Measurements from ENCODE around the gene FGF16. TPM values are rescaled to one million over a fixed set of nuclear protein-coding genes. Genes with fewer than 3 reads are reported as not detected.

The FGF16 gene
- total RNA-seq, 1 donor from 2014 or later: not detected

DNA sequence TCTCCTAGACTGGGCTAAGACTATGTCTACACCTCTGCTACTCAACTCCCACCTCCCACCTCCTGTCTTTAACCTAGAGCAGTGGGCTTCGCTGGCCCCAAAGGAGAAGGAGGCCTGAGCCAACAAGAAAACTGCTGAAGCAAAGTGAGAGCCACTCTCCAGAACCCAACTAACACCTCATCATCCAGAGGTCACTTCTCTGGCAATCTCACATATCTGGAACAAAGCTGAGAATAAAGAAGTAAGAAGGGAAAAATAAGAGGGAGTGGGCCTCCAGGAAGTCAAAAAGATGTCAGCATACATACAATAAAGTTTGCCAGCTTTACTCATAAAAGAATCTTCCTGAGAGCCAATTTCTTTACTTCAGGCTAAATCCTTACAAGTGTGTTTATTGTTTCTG lies 18.6 kb upstream of the FGF16 start:
- intact Hi-C loops (cut with DNase I): no loop called here
- Histone ChIP-seq H3K27me3 (no peaks in the 10 kb centered on the region), H3K27ac (no peak overlapping the region), H3K36me3 (no peaks in the 10 kb centered on the region), H3K4me1 (no peaks in the 10 kb centered on the region), H3K9me3 (no peaks in the 10 kb centered on the region), H3K4me3 (no peak overlapping the region)
- TF ChIP-seq, protein P1, sequence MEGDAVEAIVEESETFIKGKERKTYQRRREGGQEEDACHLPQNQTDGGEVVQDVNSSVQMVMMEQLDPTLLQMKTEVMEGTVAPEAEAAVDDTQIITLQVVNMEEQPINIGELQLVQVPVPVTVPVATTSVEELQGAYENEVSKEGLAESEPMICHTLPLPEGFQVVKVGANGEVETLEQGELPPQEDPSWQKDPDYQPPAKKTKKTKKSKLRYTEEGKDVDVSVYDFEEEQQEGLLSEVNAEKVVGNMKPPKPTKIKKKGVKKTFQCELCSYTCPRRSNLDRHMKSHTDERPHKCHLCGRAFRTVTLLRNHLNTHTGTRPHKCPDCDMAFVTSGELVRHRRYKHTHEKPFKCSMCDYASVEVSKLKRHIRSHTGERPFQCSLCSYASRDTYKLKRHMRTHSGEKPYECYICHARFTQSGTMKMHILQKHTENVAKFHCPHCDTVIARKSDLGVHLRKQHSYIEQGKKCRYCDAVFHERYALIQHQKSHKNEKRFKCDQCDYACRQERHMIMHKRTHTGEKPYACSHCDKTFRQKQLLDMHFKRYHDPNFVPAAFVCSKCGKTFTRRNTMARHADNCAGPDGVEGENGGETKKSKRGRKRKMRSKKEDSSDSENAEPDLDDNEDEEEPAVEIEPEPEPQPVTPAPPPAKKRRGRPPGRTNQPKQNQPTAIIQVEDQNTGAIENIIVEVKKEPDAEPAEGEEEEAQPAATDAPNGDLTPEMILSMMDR (IDR thresholded peaks at IDR 0.05): no peak
- no peak for TF ChIP-seq POLR2AphosphoS5 (IDR thresholded peaks at IDR 0.05; ENCODE audit: insufficient read depth in 1 of 2, low read depth in 1 of 2)
- TF ChIP-seq POLR2A (IDR thresholded peaks at IDR 0.05): no peak
- DNase-seq (ENCODE audit: extremely low spot score in 2 of 2): no peak

DNA sequence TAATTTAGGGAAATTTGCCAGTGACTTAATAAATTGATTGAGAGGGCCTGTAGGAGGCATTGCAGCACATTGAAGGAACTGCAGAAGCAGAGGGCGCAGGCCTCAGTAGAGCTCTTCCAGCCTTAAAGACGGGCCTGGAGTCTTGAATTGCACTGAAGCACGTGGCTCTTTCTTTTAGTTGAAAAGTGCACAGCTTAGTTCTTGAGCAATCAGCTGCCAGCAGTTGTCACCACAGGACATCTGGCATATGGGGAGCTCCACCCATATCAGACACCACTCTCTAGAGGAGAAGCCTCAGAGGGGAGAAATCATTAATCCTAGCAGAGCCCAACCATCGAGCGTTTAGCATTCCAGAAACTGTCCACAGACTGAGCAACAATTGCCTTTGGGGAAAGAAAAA lies 16.0 kb upstream of the FGF16 start:
- H3K4me3 ChIP-seq: no peak overlapping the region
- H3K27ac ChIP-seq: no peak overlapping the region
- H3K4me1 ChIP-seq: no peaks in the 10 kb centered on the region
- no peak for TF ChIP-seq POLR2A (IDR thresholded peaks at IDR 0.05)
- TF ChIP-seq POLR2AphosphoS5 (IDR thresholded peaks at IDR 0.05; ENCODE audit: insufficient read depth in 1 of 2, low read depth in 1 of 2): no peak
- TF ChIP-seq, protein P1 (IDR thresholded peaks at IDR 0.05): no peak
- intact Hi-C loops (cut with DNase I): no loop called here
- H3K36me3 ChIP-seq: no peaks in the 10 kb centered on the region
- no peaks in the 10 kb centered on the region for H3K27me3 ChIP-seq
- no peak for DNase-seq (ENCODE audit: extremely low spot score in 2 of 2)
- no peaks in the 10 kb centered on the region for H3K9me3 ChIP-seq

DNA sequence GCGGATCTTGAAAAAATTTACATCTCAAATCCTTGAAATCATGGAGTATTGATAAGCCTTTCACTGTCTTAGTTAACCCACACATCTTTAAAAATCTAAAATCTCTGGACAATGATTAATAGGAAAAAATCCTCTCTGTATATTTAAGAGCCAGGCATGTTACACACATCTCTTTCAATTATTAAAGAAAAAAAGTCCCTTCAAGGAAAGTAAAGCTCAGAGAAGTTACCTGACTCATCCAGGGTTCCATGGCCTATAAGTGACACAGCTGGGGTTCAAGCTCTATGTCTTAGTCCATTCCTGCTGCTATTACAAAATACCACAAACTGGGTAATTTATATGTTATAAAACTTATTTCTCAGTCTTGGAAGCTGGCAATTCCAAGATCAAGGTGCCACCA lies 14.2 kb upstream of the FGF16 start:
- H3K27me3 ChIP-seq: no peaks in the 10 kb centered on the region
- no peak for DNase-seq (ENCODE audit: extremely low spot score in 2 of 2)
- TF ChIP-seq POLR2A (IDR thresholded peaks at IDR 0.05): no peak
- TF ChIP-seq, protein P1 (IDR thresholded peaks at IDR 0.05): no peak
- TF ChIP-seq POLR2AphosphoS5 (IDR thresholded peaks at IDR 0.05; ENCODE audit: insufficient read depth in 1 of 2, low read depth in 1 of 2): no peak
- no peaks in the 10 kb centered on the region for H3K4me1 ChIP-seq
- no peak overlapping the region for H3K27ac ChIP-seq
- intact Hi-C loops (cut with DNase I): no loop called here
- H3K4me3 ChIP-seq: no peak overlapping the region
- H3K9me3 ChIP-seq: no peaks in the 10 kb centered on the region
- no peaks in the 10 kb centered on the region for H3K36me3 ChIP-seq

DNA sequence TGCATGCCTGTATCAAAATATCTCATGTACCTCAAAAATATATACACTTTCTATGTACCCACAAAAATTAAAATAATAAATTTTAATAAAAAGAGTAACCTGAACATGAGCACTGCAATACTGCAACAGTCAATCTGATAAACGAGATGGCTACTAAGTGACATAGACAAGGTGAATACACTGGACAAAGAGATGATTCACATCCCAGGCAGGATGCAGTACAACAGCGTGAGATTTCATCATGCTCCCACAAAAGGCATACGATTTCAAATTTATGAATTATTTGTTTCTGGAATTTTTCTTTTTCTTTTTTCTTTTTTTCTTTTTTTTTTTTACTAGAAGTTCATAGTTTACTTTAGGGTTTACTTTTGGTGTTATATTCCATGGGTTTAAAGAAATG lies 12.2 kb upstream of the FGF16 start:
- H3K36me3 ChIP-seq: no peaks in the 10 kb centered on the region
- H3K4me1 ChIP-seq: no peaks in the 10 kb centered on the region
- no peak overlapping the region for H3K4me3 ChIP-seq
- H3K27me3 ChIP-seq: no peaks in the 10 kb centered on the region
- no peak overlapping the region for H3K27ac ChIP-seq
- intact Hi-C loops (cut with DNase I): no loop called here
- TF ChIP-seq POLR2AphosphoS5 (IDR thresholded peaks at IDR 0.05; ENCODE audit: insufficient read depth in 1 of 2, low read depth in 1 of 2) (no peak), POLR2A (IDR thresholded peaks at IDR 0.05) (no peak)
- TF ChIP-seq, protein P1 (IDR thresholded peaks at IDR 0.05): no peak
- H3K9me3 ChIP-seq: no peaks in the 10 kb centered on the region
- no peak for DNase-seq (ENCODE audit: extremely low spot score in 2 of 2)

DNA sequence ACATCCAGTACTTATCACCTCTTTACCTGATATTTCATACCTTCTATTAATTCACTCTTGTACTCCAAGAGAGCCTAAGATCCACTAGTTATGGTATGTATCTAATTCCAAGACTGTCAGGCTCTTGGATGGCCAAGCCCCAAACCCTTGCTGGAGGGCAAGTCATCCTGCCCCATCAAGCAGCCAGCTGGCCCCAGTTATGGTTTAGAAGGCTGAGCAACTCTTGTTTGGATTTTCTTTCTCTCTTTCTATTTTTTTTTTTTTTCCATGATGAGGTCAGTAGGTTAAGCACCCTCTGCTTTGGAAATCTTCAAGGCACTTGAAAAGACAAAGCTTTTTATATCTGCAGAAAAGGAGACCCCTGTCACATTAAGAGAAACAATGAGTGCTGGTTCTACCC lies 10.9 kb upstream of the FGF16 start:
- H3K27me3 ChIP-seq: no peaks in the 10 kb centered on the region
- no peak overlapping the region for H3K4me3 ChIP-seq
- no peaks in the 10 kb centered on the region for H3K36me3 ChIP-seq
- TF ChIP-seq, protein P1 (IDR thresholded peaks at IDR 0.05): no peak
- TF ChIP-seq POLR2AphosphoS5 (IDR thresholded peaks at IDR 0.05; ENCODE audit: insufficient read depth in 1 of 2, low read depth in 1 of 2) (no peak), POLR2A (IDR thresholded peaks at IDR 0.05) (no peak)
- H3K4me1 ChIP-seq: no peaks in the 10 kb centered on the region
- DNase-seq (ENCODE audit: extremely low spot score in 2 of 2): no peak
- H3K27ac ChIP-seq: no peak overlapping the region
- intact Hi-C loops (cut with DNase I): no loop called here
- no peaks in the 10 kb centered on the region for H3K9me3 ChIP-seq

All from vagina (tissue), 2 donors.